ENCODE measurements around the gene RPTN.

DNA sequence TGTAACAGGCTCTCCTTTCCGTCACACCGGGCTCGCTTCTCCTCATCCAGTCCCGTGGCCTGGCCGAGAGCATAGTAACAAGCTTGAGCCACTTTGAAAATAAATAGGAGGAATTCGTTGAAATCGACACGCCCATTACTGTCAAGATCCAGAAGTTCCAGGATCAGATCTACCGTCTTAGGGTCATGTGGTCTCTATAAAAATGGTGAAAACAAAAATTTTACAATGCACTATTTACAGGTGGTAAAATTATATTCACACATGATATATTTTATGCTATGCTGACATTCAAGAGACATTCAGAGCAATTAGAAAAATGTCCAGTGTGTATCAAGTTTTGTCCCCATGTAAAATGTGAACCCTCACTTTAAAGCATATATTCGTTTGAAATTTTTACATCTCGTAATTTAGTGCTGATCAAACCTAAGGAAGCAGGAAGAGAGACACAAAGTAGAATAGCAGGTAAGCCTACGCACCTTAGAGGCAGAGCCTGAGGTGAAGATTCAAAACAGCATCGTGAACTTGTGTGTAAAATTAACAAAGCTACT is 46.1 kb downstream of the RPTN start:
- TF ChIP-seq GATA2 (IDR thresholded peaks at IDR 0.05; ENCODE audit: low read depth, low read length) (no peak), GATA3 (IDR thresholded peaks at IDR 0.05; ENCODE audit: low read depth, low read length) (no peak)
